NCI-H1105 (cell line): ENCODE data around the gene TCTN3.
"Not testable (repeated sequence)": the region's sequence is repeated elsewhere in the genome, so short reads cannot be mapped to it uniquely, and the experiment has no call there.

Source experiments
- DNase-seq: peaks from one replicate; lab custom pipeline; 2025; lab: John Stamatoyannopoulos, UW

The TCTN3 gene, protein sequence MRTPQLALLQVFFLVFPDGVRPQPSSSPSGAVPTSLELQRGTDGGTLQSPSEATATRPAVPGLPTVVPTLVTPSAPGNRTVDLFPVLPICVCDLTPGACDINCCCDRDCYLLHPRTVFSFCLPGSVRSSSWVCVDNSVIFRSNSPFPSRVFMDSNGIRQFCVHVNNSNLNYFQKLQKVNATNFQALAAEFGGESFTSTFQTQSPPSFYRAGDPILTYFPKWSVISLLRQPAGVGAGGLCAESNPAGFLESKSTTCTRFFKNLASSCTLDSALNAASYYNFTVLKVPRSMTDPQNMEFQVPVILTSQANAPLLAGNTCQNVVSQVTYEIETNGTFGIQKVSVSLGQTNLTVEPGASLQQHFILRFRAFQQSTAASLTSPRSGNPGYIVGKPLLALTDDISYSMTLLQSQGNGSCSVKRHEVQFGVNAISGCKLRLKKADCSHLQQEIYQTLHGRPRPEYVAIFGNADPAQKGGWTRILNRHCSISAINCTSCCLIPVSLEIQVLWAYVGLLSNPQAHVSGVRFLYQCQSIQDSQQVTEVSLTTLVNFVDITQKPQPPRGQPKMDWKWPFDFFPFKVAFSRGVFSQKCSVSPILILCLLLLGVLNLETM

GRCh38 chr10:95693668-95694534, at the start of gene TCTN3:
TSS of gene TCTN3 (minus strand) at chr10:95693927. CDS start at chr10:95693899, 28 bp downstream.
- peak; percentile 95 for DNase-seq

GRCh38 chr10:95742962-95743535, 49.3 kb upstream of the TCTN3 start:
- no peak for DNase-seq

GRCh38 chr10:95742485-95742884, 48.8 kb upstream of the TCTN3 start:
- DNase-seq: peak; percentile 27

DNA sequence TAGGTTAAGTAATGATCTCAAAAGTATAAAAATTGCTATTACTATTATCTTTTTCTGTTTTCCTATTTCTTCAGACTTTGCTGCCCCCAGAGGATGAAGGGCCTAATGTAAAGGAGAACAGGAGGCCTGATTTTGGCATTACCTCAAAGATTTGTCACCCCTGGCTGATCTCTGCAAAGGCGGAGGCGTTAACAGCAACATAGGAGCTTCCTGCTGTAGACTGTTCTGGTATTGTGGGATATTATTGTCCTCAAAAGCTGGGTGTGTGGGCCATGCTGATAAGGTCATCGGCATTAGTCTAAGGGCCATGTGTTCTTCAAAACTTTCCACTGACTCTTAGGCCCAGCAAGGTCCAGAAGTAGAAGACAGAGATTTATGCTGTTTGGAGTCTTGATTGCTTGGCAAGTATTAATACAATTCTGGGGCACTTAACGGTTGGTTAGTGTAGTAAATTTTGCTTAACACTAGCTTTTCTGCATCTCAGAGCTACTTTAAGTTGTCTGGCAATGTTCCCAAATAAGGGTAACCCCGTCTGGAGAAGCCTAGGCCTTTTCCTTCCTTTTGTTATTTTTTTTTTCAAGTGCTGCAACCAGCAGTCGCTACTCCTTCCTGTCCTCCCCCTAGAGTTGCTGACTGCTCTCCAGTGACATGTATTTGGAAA, 48.2 kb upstream of the TCTN3 start:
- no peak for DNase-seq

DNA sequence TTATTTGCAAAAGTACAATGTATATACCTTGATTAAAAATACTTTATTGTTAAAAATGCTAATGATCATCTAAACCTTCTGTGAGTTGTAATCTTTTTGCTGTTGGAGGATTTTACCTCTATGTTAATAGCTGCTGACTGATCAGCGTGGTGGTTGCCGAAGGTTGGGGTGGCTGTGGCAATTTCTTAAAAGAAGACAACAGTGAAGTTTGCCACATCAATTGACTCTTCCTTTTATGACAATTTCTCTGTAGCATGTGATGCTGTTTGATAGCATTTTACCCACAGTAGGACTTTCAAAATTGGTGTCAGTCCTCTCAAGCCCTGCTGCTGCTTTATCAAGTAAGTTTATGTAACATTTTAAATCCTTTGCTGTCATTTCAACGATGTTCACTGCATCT, 45.3 kb upstream of the TCTN3 start:
- no peak for DNase-seq

DNA sequence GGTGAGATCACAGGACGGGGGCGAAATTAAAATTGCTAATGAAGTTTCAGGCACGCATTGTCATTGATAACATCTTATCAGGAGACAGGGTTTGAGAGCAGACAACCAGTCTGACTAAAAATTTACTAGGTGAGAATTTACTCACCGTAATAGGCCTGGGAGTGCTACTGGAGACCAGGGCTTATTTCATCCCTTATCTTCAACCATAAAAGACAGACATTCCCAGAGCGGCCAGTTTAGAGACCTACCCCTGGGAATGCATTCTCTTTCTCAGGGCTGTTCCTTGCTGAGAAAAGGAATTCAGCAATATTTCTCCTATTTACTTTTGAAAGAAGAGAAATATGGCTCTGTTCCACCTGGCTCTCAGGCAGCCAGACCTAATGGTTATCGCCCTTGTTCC, 39.2 kb upstream of the TCTN3 start:
- not testable (repeated sequence) for DNase-seq

- no peak for DNase-seq
Measured at GRCh38 chr10:95730233-95730632, 36.5 kb upstream of the TCTN3 start.

DNA sequence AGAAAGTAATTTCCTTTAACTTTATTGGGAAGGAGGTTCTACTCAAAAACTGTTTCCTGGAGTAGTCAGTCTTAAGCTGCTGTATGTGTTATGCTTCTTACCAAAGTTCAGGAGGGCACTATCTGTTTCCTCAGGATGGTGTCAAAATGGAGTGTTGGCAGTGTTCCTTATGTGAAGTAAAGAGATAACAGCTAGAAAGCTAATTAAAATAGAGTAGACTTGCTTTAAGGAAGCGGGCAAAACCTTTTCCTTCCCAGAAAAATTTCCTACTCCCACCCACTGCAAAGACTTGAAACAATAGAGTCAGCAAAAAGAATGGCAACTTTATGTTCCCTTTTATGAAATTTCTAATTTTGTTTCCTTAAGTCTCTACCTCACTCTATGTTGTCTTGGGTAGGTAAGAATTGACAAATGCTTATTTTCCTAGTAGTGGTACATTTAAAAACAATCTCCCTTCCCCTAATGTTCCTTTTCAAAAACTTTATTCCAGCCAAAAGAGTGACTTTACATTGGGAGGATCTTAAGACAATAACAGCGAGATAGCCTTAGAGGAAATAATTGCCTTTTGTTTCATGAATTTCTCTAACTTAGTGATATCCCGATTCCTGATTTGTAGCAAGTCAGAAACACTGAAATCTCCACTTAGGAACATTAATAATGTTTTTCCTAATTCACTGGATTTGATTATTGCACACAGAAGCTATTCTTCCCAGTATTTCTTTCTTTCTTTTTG, 35.8 kb upstream of the TCTN3 start:
- DNase-seq: no peak

- DNase-seq: no peak
Measured at GRCh38 chr10:95728526-95728925, 34.8 kb upstream of the TCTN3 start.

DNA sequence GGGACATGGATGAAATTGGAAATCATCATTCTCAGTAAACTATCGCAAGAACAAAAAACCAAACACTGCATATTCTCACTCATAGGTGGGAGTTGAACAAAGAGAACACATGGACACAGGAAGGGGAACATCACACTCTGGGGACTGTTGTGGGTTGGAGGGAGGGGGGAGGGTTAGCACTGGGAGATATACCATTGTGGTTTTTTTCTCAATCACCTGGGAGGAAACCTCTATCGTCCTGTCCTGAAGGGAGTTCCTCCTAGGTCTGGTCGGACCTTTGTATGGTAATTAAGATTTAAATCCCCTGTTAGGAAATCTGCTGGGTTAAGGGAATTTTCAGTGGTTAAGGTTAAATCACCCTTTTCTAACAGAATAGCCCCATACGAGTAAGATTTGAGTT, 28.8 kb upstream of the TCTN3 start:
- DNase-seq: not testable (repeated sequence)

DNA sequence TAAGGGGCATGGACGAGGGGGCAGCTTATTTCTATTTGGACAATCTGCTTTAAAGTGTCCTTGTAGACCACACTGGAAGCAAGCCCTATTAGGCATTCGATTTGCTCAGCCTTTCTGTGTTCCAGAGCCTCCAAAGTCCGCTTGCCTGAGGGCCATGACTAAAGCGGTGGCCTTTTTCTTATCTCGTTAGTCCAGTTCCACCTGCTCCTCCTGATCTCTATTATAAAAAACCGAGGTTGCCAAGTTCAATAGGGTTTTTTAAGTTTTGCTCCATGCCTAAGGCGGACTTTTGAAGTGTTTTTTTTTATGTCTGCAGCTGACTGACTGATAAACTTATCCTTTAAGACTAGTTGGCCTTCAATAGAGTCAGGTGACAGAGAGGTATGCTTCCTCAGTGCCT, 27.0 kb upstream of the TCTN3 start:
- not testable (repeated sequence) for DNase-seq

DNA sequence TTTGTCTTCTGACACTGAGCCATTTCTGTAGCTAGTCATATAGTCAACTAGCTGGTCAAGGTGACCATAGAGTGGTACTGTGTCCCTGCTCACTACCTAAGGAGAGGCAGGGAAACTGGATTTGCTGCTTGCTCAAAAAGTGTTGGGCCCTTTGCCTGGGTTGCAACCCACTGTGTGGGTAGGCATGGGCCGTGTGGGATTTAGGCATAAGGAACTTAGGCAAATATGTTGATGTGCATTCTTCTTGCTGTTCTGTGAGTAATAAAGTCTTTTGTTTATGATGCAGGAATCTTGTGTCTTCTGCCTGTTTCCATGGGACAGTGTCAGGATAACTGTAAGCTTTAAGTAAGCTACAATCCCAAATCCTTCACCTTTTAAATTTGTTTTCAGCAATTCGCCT, 23.1 kb upstream of the TCTN3 start:
- no peak for DNase-seq

DNA sequence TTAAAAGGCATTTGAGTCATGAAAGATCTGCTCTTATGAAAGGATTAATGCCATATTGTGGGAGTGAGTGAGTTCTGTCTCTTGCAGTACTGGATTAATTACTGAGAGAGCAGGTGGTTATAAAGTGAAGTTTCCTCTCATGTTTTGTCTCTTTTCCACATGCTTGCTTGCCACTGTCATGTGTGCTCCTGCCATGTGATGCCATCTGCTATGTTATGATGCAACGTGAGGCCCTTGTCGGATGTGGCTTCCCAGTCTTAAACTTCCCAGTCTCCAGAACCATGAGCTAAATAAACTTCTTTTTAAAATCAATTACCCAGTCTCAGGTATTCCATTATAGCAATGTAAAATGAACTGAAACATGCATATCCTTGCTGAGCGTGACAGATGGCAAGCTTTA, 22.7 kb upstream of the TCTN3 start:
- no peak for DNase-seq

DNA sequence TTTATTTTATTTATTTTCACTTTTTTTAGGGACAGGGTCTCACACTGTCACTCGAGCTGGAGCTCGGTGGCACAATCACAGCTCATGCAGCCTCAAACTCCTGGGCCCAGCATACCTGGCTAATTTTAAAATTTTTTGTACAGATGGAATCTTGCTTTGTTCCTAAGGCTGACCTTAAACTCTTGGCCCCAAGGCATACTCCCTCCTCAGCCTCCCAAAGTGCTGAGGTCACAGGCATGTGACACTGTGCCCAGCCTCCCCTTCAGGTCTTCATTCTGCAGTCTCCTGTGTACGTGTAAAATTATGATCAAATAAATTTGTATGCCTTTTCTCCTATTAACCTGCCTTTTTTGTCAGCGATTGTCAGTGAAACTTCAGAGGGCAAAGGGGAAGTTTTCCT, 17.8 kb upstream of the TCTN3 start:
- no peak for DNase-seq

DNA sequence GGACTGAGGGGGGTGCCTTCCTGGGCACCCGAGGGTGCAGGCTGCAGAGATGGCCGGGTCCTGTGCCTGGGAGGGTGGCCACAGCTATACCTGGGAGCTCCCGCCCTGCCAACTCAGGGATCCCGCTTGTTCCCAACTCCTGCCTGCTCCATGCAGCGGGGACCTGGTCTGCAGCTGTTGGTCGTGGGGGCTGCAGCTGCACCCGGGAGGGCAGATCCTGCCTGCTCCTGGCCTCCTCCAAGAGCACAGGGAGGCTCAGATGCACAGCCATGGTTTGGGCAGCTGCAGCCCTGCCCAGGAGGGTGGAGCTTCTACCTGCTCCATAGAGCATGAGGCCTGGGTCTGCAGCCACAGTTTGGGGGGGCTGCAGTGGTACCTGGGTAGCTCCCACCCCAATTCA, 13.3 kb upstream of the TCTN3 start:
- no peak for DNase-seq

- DNase-seq: no peak
Measured at GRCh38 chr10:95706573-95706972, 12.8 kb upstream of the TCTN3 start.

DNA sequence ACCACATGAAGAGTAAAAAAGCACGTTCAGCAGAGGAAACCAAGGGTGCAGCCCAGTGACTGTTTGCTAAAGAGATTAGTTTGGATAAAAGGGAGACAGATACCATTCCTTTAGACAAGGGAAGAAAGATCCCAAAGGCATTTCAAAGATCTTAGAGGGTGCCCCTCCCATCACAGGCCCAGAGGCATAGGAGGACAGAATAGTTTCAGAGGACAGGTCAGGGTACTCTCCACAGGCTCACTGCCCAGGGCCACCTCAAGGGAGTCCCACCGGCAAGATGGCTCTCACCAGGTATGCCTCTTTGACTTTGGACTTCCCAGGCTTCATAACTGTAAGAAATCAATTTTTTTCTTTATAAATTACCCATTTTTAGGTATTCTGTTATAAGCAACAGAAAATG, 4.7 kb upstream of the TCTN3 start:
- DNase-seq: no peak

GRCh38 chr10:95697429-95697828, 3.7 kb upstream of the TCTN3 start:
- DNase-seq: no peak

DNA sequence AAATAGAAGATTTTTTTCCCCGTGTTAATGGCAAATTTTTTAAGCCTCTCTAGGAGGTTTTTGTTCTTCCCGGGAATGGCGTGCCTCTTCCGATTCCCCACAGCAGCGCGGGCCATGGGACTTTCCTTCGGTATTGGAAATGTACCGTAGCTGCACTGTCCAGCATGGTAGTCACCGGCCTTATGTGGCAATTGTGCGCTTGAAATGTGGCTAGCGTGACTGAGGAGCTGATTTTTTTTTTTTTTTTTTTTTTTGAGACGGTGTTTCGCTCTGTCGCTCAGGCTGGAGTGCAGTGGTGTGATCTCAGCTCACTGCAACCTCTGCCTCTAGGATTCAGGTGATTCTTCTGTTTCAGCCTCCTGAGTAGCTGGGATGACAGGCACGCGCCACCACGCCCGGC, 938 bp upstream of the TCTN3 start:
- no peak for DNase-seq

GRCh38 chr10:95693071-95693667, 558 bp downstream of the TCTN3 start:
- no peak for DNase-seq

GRCh38 chr10:95691281-95691680, 2.4 kb downstream of the TCTN3 start:
- DNase-seq: no peak
